Fibroblast of villous mesenchyme (primary cell): Measurements from ENCODE around the gene BCL6. TPM values are rescaled to one million over a fixed set of nuclear protein-coding genes. Genes with fewer than 3 reads are reported as not detected.
A peak's percentile ranks its signal among the peaks of the same experiment; 100 is the strongest.

Experiments used
- DNase-seq: peaks from one replicate; pipeline ENCODE4 v3.0.0-alpha.2; 2010; ENCODE audit warnings: low read depth
- H3K4me3 ChIP-seq: 2 replicates; pipeline ENCODE4 v1.5.1; 2011; ENCODE audit warnings: low read depth, mild to moderate bottlenecking, low read length
- total RNA-seq: library from RNA; depleted of rRNA; stranded (reverse); fragments of >200 nt; gene quantifications from 2 replicates; pipeline ENCODE4 v1.2.3, GENCODE V29; 2012
- TF ChIP-seq, protein P1 (sequence below): IDR thresholded peaks from 2 replicates; pipeline ENCODE4 v1.5.1; 2012; ENCODE audit warnings: low read depth, mild to moderate bottlenecking, low read length; ENCODE audit not compliant: insufficient read depth

Gene BCL6
- total RNA-seq, 1 donor = 26.8 TPM

- TF ChIP-seq, protein P1, sequence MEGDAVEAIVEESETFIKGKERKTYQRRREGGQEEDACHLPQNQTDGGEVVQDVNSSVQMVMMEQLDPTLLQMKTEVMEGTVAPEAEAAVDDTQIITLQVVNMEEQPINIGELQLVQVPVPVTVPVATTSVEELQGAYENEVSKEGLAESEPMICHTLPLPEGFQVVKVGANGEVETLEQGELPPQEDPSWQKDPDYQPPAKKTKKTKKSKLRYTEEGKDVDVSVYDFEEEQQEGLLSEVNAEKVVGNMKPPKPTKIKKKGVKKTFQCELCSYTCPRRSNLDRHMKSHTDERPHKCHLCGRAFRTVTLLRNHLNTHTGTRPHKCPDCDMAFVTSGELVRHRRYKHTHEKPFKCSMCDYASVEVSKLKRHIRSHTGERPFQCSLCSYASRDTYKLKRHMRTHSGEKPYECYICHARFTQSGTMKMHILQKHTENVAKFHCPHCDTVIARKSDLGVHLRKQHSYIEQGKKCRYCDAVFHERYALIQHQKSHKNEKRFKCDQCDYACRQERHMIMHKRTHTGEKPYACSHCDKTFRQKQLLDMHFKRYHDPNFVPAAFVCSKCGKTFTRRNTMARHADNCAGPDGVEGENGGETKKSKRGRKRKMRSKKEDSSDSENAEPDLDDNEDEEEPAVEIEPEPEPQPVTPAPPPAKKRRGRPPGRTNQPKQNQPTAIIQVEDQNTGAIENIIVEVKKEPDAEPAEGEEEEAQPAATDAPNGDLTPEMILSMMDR = no peak
- H3K4me3 ChIP-seq = no peak overlapping the region
- DNase-seq = no peak
These were observed 45.0 kb downstream of the BCL6 start for GRCh38 chr3:187700249-187700648.

DNA sequence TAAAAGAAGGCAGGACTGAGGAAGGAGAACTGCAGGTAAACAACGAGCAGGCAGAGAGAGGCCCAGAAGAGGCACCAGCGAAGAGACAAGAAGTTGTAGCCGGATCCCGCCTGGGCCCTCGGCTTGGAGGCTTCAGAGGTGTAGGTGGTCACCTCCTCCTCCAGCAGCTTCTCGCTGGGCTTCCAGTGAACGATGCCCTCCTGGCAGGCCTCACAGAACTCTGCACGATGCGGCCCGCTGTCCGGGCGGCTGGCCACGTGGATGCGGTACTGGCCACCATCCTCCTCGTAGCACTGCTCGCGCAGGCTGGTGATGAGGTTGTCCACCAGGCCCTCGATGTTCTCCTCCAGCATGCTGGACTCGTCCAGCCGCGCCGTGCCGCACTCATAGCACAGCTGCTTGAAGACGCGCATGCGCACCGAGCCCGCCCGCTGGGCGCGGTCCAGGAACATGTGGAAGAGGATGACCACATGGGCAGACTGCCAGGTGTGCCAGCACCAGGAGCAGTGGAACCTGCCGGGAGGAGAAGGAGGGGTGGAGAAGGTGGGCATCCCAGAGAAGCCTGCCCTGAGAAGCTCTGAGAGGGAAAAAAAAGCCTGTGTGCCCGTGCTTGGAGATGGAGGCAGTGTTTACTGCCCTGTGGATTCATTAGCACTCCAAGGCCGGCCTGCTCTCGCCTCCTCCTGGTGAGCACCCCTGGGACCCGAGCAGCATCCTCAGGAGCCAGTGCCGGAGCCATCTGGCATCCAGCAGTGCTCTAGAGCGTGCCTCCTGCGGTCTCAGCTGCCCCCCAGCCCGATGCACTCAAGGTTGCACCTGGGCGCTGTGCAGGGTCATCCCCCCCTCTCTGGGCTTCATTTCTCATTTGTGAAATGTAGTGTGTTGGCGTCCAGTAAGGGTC, 46.5 kb downstream of the BCL6 start:
- TF ChIP-seq, protein P1 = no peak
- H3K4me3 ChIP-seq = no peak overlapping the region
- DNase-seq = no peak

- DNase-seq = no peak
These were observed 49.2 kb downstream of the BCL6 start for GRCh38 chr3:187696021-187696420.

DNA sequence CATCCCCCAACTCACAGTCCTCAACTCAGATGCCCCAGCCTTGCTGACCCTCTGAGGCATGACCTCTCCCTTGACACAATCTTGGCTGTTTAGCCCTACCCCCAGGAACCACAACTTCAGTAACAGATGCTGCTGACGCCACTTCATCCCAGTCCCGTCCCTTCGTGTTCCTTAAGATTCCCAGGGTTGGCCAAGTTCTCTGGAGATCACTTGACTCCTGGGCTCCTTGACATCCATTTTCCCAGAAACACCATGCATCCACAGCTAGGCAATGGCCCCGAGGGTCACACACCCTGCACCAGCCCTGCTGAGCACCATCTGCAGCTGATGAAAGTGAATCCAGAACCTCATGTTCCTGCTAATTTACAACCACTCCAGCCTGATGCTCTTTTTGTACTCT, 49.8 kb downstream of the BCL6 start:
- TF ChIP-seq, protein P1 = no peak
- no peak for DNase-seq
- H3K4me3 ChIP-seq = no peak overlapping the region

More at GRCh38 chr3:187696021-187696420, 49.2 kb downstream of the BCL6 start:
- no peak overlapping the region for H3K4me3 ChIP-seq
- TF ChIP-seq, protein P1 = no peak

GRCh38 chr3:187694801-187695200, 50.5 kb downstream of the BCL6 start:
- peak; percentile 49 for DNase-seq
- TF ChIP-seq, protein P1 = no peak
- no peak overlapping the region for H3K4me3 ChIP-seq

- TF ChIP-seq, protein P1 = no peak
- no peak for DNase-seq
- H3K4me3 ChIP-seq = no peak overlapping the region
These were observed 51.8 kb downstream of the BCL6 start for GRCh38 chr3:187693431-187693830.
